HG02759 (cell line): Measurements from ENCODE around the gene CD151.

ENCODE experiments used
- ATAC-seq: cut with Tn5 transposase; IDR thresholded peaks from one replicate; pipeline ENCODE4 v1.9.1; 2021; ENCODE audit warnings: mild to moderate bottlenecking, moderate library complexity; ENCODE audit not compliant: unreplicated experiment

CD151 gene

GRCh38 chr11:869399-870126 lies 36.8 kb downstream of the CD151 start:
- ATAC-seq: no peak

GRCh38 chr11:870127-870413 lies 37.3 kb downstream of the CD151 start:
- ATAC-seq: no peak

- no peak for ATAC-seq
Observed at GRCh38 chr11:870418-870817, 37.7 kb downstream of the CD151 start.

- no peak for ATAC-seq
Observed at GRCh38 chr11:871472-871871, 38.7 kb downstream of the CD151 start.

GRCh38 chr11:872799-873198 lies 40.0 kb downstream of the CD151 start:
- ATAC-seq: no peak

GRCh38 chr11:873706-874105 lies 41.0 kb downstream of the CD151 start:
- no peak for ATAC-seq

- ATAC-seq: no peak
Observed at GRCh38 chr11:875203-875602, 42.5 kb downstream of the CD151 start.

GRCh38 chr11:875769-876301 lies 43.1 kb downstream of the CD151 start:
- ATAC-seq: no peak

- ATAC-seq: no peak
Observed at GRCh38 chr11:876545-876944, 43.8 kb downstream of the CD151 start.

- no peak for ATAC-seq
Observed at GRCh38 chr11:877565-877964, 44.8 kb downstream of the CD151 start.

GRCh38 chr11:880447-880846 lies 47.7 kb downstream of the CD151 start:
- no peak for ATAC-seq

GRCh38 chr11:882596-882995 lies 49.8 kb downstream of the CD151 start:
- no peak for ATAC-seq

GRCh38 chr11:883527-883926 lies 50.8 kb downstream of the CD151 start:
- ATAC-seq: no peak

- no peak for ATAC-seq
Observed at GRCh38 chr11:884578-885070, 51.9 kb downstream of the CD151 start.

- ATAC-seq: no peak
Observed at GRCh38 chr11:886568-886967, 53.8 kb downstream of the CD151 start.

- ATAC-seq: no peak
Observed at GRCh38 chr11:887589-887988, 54.8 kb downstream of the CD151 start.
